Measurements from ENCODE around the gene COL3A1. TPM values are rescaled to one million over a fixed set of nuclear protein-coding genes. Genes with fewer than 3 reads are reported as not detected.

The COL3A1 gene
- total RNA-seq, 3 donors from 2014 or later = 98.1 to 303 (median 98.6) TPM

DNA sequence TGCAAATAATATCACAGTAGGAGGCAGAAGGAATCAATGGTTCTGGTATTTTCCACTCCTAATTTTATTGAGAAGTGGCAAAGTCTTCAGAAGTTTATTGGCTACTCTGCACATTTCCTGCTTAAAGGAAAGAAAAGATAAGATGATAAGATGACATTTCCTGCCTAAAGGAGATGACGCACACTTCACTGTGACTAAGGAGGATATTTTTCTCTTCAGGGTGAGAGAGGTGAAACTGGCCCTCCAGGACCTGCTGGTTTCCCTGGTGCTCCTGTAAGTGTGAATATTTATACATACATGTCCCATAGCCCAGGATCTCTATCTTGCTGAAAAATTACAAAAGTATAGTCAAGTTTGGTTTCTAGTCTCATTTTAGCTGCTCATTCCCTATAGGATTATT lies 27.9 kb downstream of the COL3A1 start:
- no peaks in the 10 kb centered on the region for H3K36me3 ChIP-seq

DNA sequence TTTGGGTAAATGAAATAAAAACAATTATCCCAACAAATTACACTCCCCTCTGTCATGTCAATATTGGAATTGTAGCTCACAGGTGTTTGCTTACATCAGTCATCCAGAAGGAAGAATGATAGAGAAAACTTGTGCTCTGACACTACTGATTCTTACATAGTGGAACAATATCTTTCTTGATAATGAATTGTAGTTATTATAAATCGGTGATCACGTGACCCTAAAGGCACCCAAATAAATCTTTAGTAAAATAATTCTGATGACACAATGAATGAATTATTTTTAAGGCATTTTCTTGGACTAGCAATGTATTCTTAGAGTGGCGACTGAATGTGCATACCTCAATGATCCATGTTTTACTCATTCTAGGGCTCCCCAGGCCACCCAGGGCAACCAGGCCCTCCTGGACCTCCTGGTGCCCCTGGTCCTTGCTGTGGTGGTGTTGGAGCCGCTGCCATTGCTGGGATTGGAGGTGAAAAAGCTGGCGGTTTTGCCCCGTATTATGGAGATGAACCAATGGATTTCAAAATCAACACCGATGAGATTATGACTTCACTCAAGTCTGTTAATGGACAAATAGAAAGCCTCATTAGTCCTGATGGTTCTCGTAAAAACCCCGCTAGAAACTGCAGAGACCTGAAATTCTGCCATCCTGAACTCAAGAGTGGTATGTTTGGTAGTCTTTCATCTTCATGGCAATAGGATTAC lies 34.5 kb downstream of the COL3A1 start:
- H3K36me3 ChIP-seq = peaks cover 4% of the 10 kb centered on the region
- peak overlapping the region in 1 of 2 donors; percentile 56 for H3K27ac ChIP-seq
- H3K27me3 ChIP-seq = no peaks in the 10 kb centered on the region

More for the DNA sequence above, 27.9 kb downstream of the COL3A1 start:
- no peak for DNase-seq (ENCODE audit: low spot score in 2 of 2)
- TF ChIP-seq, protein P1, sequence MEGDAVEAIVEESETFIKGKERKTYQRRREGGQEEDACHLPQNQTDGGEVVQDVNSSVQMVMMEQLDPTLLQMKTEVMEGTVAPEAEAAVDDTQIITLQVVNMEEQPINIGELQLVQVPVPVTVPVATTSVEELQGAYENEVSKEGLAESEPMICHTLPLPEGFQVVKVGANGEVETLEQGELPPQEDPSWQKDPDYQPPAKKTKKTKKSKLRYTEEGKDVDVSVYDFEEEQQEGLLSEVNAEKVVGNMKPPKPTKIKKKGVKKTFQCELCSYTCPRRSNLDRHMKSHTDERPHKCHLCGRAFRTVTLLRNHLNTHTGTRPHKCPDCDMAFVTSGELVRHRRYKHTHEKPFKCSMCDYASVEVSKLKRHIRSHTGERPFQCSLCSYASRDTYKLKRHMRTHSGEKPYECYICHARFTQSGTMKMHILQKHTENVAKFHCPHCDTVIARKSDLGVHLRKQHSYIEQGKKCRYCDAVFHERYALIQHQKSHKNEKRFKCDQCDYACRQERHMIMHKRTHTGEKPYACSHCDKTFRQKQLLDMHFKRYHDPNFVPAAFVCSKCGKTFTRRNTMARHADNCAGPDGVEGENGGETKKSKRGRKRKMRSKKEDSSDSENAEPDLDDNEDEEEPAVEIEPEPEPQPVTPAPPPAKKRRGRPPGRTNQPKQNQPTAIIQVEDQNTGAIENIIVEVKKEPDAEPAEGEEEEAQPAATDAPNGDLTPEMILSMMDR (IDR thresholded peaks at IDR 0.05) = no peak
- TF ChIP-seq POLR2AphosphoS5 (IDR thresholded peaks at IDR 0.05) = no peak
- no peak for TF ChIP-seq POLR2A (IDR thresholded peaks at IDR 0.05)
- intact Hi-C loops (cut with DNase I; ENCODE audit: low total_unique reads) = no loop called here
- Histone ChIP-seq H3K27ac (peak overlapping the region in 1 of 2 donors; percentile 10), H3K9me3 (no peaks in the 10 kb centered on the region), H3K27me3 (no peaks in the 10 kb centered on the region), H3K4me3 (no peak overlapping the region), H3K4me1 (no peaks in the 10 kb centered on the region)

DNA sequence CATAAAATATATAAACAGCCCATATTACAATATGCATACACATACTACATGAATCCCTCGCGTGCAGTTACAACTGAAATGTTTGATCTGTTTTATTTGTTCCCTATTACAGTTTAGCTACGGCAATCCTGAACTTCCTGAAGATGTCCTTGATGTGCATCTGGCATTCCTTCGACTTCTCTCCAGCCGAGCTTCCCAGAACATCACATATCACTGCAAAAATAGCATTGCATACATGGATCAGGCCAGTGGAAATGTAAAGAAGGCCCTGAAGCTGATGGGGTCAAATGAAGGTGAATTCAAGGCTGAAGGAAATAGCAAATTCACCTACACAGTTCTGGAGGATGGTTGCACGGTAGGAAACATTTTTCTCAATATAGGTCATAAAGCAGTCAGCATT lies 36.4 kb downstream of the COL3A1 start:
- Histone ChIP-seq H3K27me3 (no peaks in the 10 kb centered on the region), H3K4me1 (no peaks in the 10 kb centered on the region), H3K9me3 (no peaks in the 10 kb centered on the region), H3K4me3 (no peak overlapping the region), H3K36me3 (peaks cover 4% of the 10 kb centered on the region), H3K27ac (peak overlapping the region in 1 of 2 donors; percentile 3)
- no peak for DNase-seq (ENCODE audit: low spot score in 2 of 2)
- intact Hi-C loops (cut with DNase I; ENCODE audit: low total_unique reads) = no loop called here
- TF ChIP-seq POLR2AphosphoS5 (IDR thresholded peaks at IDR 0.05) (no peak), POLR2A (IDR thresholded peaks at IDR 0.05) (no peak)
- TF ChIP-seq, protein P1 (IDR thresholded peaks at IDR 0.05) = no peak

More for the DNA sequence above, 34.5 kb downstream of the COL3A1 start:
- TF ChIP-seq, protein P1 (IDR thresholded peaks at IDR 0.05) = no peak
- TF ChIP-seq POLR2A (IDR thresholded peaks at IDR 0.05) (no peak), POLR2AphosphoS5 (IDR thresholded peaks at IDR 0.05) (no peak)
- Histone ChIP-seq H3K9me3 (no peaks in the 10 kb centered on the region), H3K4me1 (no peaks in the 10 kb centered on the region), H3K4me3 (no peak overlapping the region)
- no peak for DNase-seq (ENCODE audit: low spot score in 2 of 2)
- intact Hi-C loops (cut with DNase I; ENCODE audit: low total_unique reads) = no loop called here

DNA sequence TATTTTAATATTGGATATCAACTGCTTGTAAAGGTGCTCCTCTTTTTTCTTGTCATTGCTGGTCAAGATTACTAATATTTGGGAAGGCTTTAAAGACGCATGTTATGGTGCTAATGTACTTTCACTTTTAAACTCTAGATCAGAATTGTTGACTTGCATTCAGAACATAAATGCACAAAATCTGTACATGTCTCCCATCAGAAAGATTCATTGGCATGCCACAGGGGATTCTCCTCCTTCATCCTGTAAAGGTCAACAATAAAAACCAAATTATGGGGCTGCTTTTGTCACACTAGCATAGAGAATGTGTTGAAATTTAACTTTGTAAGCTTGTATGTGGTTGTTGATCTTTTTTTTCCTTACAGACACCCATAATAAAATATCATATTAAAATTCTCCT lies 38.2 kb downstream of the COL3A1 start:
- DNase-seq (ENCODE audit: low spot score in 2 of 2) = no peak
- Histone ChIP-seq H3K4me3 (no peak overlapping the region), H3K9me3 (no peaks in the 10 kb centered on the region), H3K27ac (no peak overlapping the region), H3K4me1 (no peaks in the 10 kb centered on the region), H3K27me3 (no peaks in the 10 kb centered on the region), H3K36me3 (peaks cover 4% of the 10 kb centered on the region)
- intact Hi-C loops (cut with DNase I; ENCODE audit: low total_unique reads) = no loop called here
- TF ChIP-seq, protein P1 (IDR thresholded peaks at IDR 0.05) = no peak
- TF ChIP-seq POLR2A (IDR thresholded peaks at IDR 0.05) = no peak

DNA sequence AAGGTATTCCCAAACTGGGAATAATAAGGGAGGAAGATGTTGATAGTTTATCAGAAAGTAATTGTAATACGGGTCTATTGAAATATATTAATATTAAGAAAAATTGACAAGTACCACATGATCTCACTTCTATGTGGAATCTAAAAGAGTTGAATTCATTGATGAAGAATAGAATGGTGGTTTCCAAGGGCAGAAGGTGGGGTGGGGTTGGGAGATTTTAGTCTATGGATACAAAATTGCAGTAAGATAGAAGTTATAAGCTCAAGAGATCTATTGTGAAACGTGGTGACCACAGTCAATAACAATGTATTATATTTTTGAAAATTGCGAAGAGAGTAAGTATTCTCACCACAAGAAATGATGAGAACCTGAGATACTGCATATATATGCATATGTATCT lies 38.9 kb downstream of the COL3A1 start:
- no peak overlapping the region for H3K4me3 ChIP-seq
- no peak overlapping the region for H3K27ac ChIP-seq
- intact Hi-C loops (cut with DNase I; ENCODE audit: low total_unique reads) = no loop called here
- no peaks in the 10 kb centered on the region for H3K4me1 ChIP-seq
- no peaks in the 10 kb centered on the region for H3K27me3 ChIP-seq
- TF ChIP-seq, protein P1 (IDR thresholded peaks at IDR 0.05) = no peak
- no peak for TF ChIP-seq POLR2A (IDR thresholded peaks at IDR 0.05)
- no peak for TF ChIP-seq POLR2AphosphoS5 (IDR thresholded peaks at IDR 0.05)
- H3K36me3 ChIP-seq = peaks cover 4% of the 10 kb centered on the region
- H3K9me3 ChIP-seq = no peaks in the 10 kb centered on the region
- no peak for DNase-seq (ENCODE audit: low spot score in 2 of 2)

All from breast epithelium (tissue), 4 donors.